Ishikawa (cell line): ENCODE measurements around the gene ZFP37.

ENCODE experiments used
- CEBPB ChIP-seq: IDR thresholded peaks from 2 replicates; pipeline ENCODE4 v1.6.1; 2012
- CREB1 ChIP-seq: IDR thresholded peaks from 2 replicates; pipeline ENCODE4 v1.6.1; 2012; ENCODE audit warnings: low read depth
- EGR1 ChIP-seq: IDR thresholded peaks from 2 replicates; pipeline ENCODE4 v1.6.1; 2012
- EP300 ChIP-seq: IDR thresholded peaks from 2 replicates; pipeline ENCODE4 v1.6.1; 2012; ENCODE audit warnings: borderline replicate concordance
- FOXM1 ChIP-seq: IDR thresholded peaks from 2 replicates; pipeline ENCODE4 v1.6.1; 2012; ENCODE audit warnings: low read depth, borderline replicate concordance
- NFIC ChIP-seq: IDR thresholded peaks from 2 replicates; pipeline ENCODE4 v1.6.1; 2012
- RAD21 ChIP-seq: IDR thresholded peaks from 2 replicates; pipeline ENCODE4 v1.6.1; 2012; ENCODE audit warnings: low read depth
- TAF1 ChIP-seq: IDR thresholded peaks from 2 replicates; pipeline ENCODE4 v1.6.1; 2012; ENCODE audit warnings: low read depth, mild to moderate bottlenecking
- TCF12 ChIP-seq: IDR thresholded peaks from 2 replicates; pipeline ENCODE4 v1.6.1; 2012; ENCODE audit warnings: low read depth
- TEAD4 ChIP-seq: IDR thresholded peaks from 2 replicates; pipeline ENCODE4 v1.6.1; 2012
- USF1 ChIP-seq: IDR thresholded peaks from 2 replicates; pipeline ENCODE4 v1.6.1; 2012
- YY1 ChIP-seq: IDR thresholded peaks from 2 replicates; pipeline ENCODE4 v1.6.1; 2012; ENCODE audit warnings: low read depth
- ZBTB7A ChIP-seq: IDR thresholded peaks from 2 replicates; pipeline ENCODE4 v1.6.1; 2012; ENCODE audit warnings: low read depth
- TF ChIP-seq, protein P1 (sequence below): IDR thresholded peaks from 2 replicates; pipeline ENCODE4 v1.6.1; 2012
- TF ChIP-seq, protein P2 (sequence below): IDR thresholded peaks from 2 replicates; pipeline ENCODE4 v1.6.1; 2012; ENCODE audit warnings: low read depth, mild to moderate bottlenecking

ZFP37 gene

GRCh38 chr9:113056191-113057106 is at the start of gene ZFP37:
TSS of gene ZFP37 (minus strand) at chr9:113056724. CDS start at chr9:113056688, 36 bp downstream.
- TF ChIP-seq YY1 (peak; percentile 100), CREB1 (peak; percentile 56), FOXM1 (no peak), EP300 (no peak), EGR1 (peak; percentile 99)

- TF ChIP-seq NFIC (no peak), RAD21 (no peak), USF1 (no peak), EP300 (no peak), CEBPB (no peak), YY1 (no peak)
- TF ChIP-seq, protein P1, sequence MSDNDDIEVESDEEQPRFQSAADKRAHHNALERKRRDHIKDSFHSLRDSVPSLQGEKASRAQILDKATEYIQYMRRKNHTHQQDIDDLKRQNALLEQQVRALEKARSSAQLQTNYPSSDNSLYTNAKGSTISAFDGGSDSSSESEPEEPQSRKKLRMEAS = no peak
These were observed 39.0 kb upstream of the ZFP37 start for GRCh38 chr9:113095561-113095960.

DNA sequence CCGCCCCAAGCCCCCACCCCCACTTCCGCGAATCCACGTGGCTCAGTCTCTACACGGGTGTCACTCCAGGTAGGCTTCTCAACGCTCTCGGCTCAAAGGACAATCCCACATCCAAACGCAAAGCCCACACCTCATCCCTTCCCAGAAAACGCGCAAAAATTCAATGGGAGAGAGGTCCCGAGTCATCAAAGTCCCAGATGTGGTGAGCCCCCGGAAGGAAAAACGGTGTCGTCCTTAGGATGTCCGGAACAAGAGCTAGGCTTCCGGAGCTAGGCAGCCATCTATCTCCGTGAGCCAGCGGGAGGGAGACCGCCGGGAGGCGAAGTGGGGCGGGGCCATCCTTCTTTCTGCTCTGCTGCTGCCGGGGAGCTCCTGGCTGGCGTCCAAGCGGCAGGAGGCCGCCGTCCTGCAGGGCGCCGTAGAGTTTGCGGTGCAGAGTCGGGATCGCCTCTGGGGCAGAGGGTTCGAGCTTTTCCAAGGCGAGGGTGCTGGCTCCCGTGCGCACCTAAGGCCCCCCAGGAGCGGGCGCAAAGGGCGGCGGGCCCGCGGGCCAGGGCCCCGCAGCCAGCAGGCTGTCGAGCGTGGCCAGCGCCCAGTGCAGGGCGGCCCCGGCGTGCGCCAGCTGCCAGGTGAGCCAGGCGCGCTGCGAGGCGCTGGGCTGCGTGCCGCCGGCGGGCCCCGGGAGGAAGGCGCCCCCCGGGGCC is 3.2 kb upstream of the ZFP37 start:
- TF ChIP-seq NFIC = peak; percentile 52; the same call in 1 of the 2 replicates

GRCh38 chr9:113057193-113057592 is 669 bp upstream of the ZFP37 start:
- no peak for TF ChIP-seq NFIC
- no peak for TF ChIP-seq ZBTB7A
- TF ChIP-seq CREB1 = no peak
- no peak for TF ChIP-seq TEAD4
- TF ChIP-seq EGR1 = no peak
- TF ChIP-seq RAD21 = no peak
- no peak for TF ChIP-seq CEBPB
- TF ChIP-seq TCF12 = no peak
- no peak for TF ChIP-seq YY1
- TF ChIP-seq USF1 = no peak
- TF ChIP-seq FOXM1 = no peak
- TF ChIP-seq EP300 = no peak

GRCh38 chr9:113042884-113043657 is 13.5 kb downstream of the ZFP37 start:
- TF ChIP-seq TAF1 = no peak
- peak; percentile 44 for TF ChIP-seq USF1
- no peak for TF ChIP-seq TCF12
- TF ChIP-seq RAD21 = no peak

GRCh38 chr9:113026200-113026599 is 30.3 kb downstream of the ZFP37 start:
- TF ChIP-seq TCF12 (no peak), EP300 (no peak), CEBPB (no peak), TAF1 (no peak), FOXM1 (no peak), CREB1 (no peak), NFIC (no peak), YY1 (no peak), USF1 (no peak), TEAD4 (no peak), RAD21 (no peak), ZBTB7A (no peak), EGR1 (no peak)
- TF ChIP-seq, protein P1 = no peak
- TF ChIP-seq, protein P2, sequence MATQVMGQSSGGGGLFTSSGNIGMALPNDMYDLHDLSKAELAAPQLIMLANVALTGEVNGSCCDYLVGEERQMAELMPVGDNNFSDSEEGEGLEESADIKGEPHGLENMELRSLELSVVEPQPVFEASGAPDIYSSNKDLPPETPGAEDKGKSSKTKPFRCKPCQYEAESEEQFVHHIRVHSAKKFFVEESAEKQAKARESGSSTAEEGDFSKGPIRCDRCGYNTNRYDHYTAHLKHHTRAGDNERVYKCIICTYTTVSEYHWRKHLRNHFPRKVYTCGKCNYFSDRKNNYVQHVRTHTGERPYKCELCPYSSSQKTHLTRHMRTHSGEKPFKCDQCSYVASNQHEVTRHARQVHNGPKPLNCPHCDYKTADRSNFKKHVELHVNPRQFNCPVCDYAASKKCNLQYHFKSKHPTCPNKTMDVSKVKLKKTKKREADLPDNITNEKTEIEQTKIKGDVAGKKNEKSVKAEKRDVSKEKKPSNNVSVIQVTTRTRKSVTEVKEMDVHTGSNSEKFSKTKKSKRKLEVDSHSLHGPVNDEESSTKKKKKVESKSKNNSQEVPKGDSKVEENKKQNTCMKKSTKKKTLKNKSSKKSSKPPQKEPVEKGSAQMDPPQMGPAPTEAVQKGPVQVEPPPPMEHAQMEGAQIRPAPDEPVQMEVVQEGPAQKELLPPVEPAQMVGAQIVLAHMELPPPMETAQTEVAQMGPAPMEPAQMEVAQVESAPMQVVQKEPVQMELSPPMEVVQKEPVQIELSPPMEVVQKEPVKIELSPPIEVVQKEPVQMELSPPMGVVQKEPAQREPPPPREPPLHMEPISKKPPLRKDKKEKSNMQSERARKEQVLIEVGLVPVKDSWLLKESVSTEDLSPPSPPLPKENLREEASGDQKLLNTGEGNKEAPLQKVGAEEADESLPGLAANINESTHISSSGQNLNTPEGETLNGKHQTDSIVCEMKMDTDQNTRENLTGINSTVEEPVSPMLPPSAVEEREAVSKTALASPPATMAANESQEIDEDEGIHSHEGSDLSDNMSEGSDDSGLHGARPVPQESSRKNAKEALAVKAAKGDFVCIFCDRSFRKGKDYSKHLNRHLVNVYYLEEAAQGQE = no peak
